Stimulated activated CD8-positive, alpha-beta memory T cell treated with anti-CD3 and anti-CD28 coated beads, Interleukin-2, amount 100 ng/mL, for 48 hours (primary cell): ENCODE results near the gene CCDC91.

Experiments used
- DNase-seq, 2 donors: peaks; one replicate each; pipeline ENCODE4 v3.0.0-alpha.2; 2020; ENCODE audit warnings: low read depth in 2 of 2

Gene CCDC91

GRCh38 chr12:28582672-28583376 is 392.6 kb downstream of the CCDC91 start:
- no peak for DNase-seq

- DNase-seq, result no peak
Observed at GRCh38 chr12:28583701-28584261, 393.5 kb downstream of the CCDC91 start.

- no peak for DNase-seq
Observed at GRCh38 chr12:28585146-28585545, 394.9 kb downstream of the CCDC91 start.

GRCh38 chr12:28586481-28586880 is 396.2 kb downstream of the CCDC91 start:
- no peak for DNase-seq

- DNase-seq, result no peak
Observed at GRCh38 chr12:28591831-28592230, 401.6 kb downstream of the CCDC91 start.
